HepG2 (cell line): Measurements from ENCODE around the gene GATA5. TPM values are rescaled to one million over a fixed set of nuclear protein-coding genes. Genes with fewer than 3 reads are reported as not detected.

ENCODE experiments used
- ADNP ChIP-seq: sonication (generic); formaldehyde crosslinking; IDR thresholded peaks from 2 replicates; pipeline ENCODE4 v1.4.0; 2020; ENCODE audit warnings: missing genetic modification reagents
- ATM ChIP-seq: fragments of 450-650 bp; IDR thresholded peaks from 2 replicates; pipeline ENCODE4 v1.7.1; 2017; ENCODE audit warnings: mild to moderate bottlenecking, borderline replicate concordance
- NFKB2 ChIP-seq: sonication (generic); formaldehyde crosslinking; IDR thresholded peaks from 2 replicates; pipeline ENCODE4 v1.4.0; 2020; ENCODE audit warnings: missing genetic modification reagents, borderline replicate concordance
- RFX5 ChIP-seq: IDR thresholded peaks from 2 replicates; pipeline ENCODE4 v1.6.1; 2011; ENCODE audit warnings: low read depth, low read length, improper control_type of control experiment
- RFXAP ChIP-seq: sonication (generic); formaldehyde crosslinking; IDR thresholded peaks from 2 replicates; pipeline ENCODE4 v1.4.0; 2020; ENCODE audit warnings: missing genetic modification reagents, borderline replicate concordance
- XRCC5 ChIP-seq: fragments of 200-400 bp; formaldehyde crosslinking; optimal IDR thresholded peaks from 2 replicates; pipeline ENCODE3; 2017; ENCODE audit warnings: mild to moderate bottlenecking, low read length
- YY1 ChIP-seq: IDR thresholded peaks from 2 replicates; pipeline ENCODE4 v1.6.1; 2011; ENCODE audit warnings: low read length, low read depth, moderate library complexity, mild to moderate bottlenecking; ENCODE audit not compliant: insufficient read depth, insufficient replicate concordance
- ZNF556 ChIP-seq: sonication (generic); formaldehyde crosslinking; IDR thresholded peaks from 2 replicates; pipeline ENCODE4 v1.4.0; 2020; ENCODE audit warnings: mild to moderate bottlenecking, missing genetic modification reagents, borderline replicate concordance
- polyA plus RNA-seq, 8 experiments: library from polyadenylated mRNA; depleted of rRNA in 3 of 8; stranded (reverse) in 7 of 8; unstranded in 1 of 8; fragments of >200 nt; fragmentation: Illumina TruSeq in 4 of 8; extraction: Trizol in 4 of 8; gene quantifications; 2 replicates each; pipeline versions ENCODE4 v1.2.1 to v1.2.3, GENCODE V29; 2011 to 2016; ENCODE audit warnings: low read depth in 4 of 8, missing spikeins in 1 of 8, mixed read lengths in 1 of 8; ENCODE audit not compliant: insufficient read depth in 1 of 8
- total RNA-seq, 5 experiments: library from RNA; depleted of rRNA; stranded (reverse); fragments of >200 nt; fragmentation: Illumina TruSeq; extraction: Trizol; gene quantifications; 2 replicates each; pipeline ENCODE4 v1.2.3, GENCODE V29; 2016; ENCODE audit warnings: low read depth in 1 of 5
- TF ChIP-seq, protein P1 (sequence below): sonication (generic); formaldehyde crosslinking; IDR thresholded peaks from 2 replicates; pipeline ENCODE4 v1.4.0; 2020; ENCODE audit warnings: mild to moderate bottlenecking, missing genetic modification reagents
- TF ChIP-seq, protein P2 (sequence below): sonication (generic); formaldehyde crosslinking; IDR thresholded peaks from 2 replicates; pipeline ENCODE4 v1.4.0; 2020; ENCODE audit warnings: mild to moderate bottlenecking, missing genetic modification reagents, borderline replicate concordance
- TF ChIP-seq, protein P3 (sequence below), 2 experiments: sonication (generic) in 1 of 2; formaldehyde crosslinking in 1 of 2; IDR thresholded peaks; 2 replicates each; pipeline versions ENCODE4 v1.4.0 to v1.6.1; 2018 to 2020; ENCODE audit warnings: missing genetic modification reagents in 2 of 2, borderline replicate concordance in 1 of 2, low read depth in 1 of 2, mild to moderate bottlenecking in 1 of 2, missing biosample characterization in 1 of 2
- TF ChIP-seq, protein P4 (sequence below): sonication (generic); formaldehyde crosslinking; IDR thresholded peaks from 2 replicates; pipeline ENCODE4 v1.4.0; 2020; ENCODE audit warnings: missing genetic modification reagents, borderline replicate concordance

The GATA5 gene
- total and polyA plus RNA-seq, 2 of the 13 experiments (the other 11 are each of a cell fraction or from before 2014, with no cell fraction given) = 0.12 to 0.20 TPM

DNA sequence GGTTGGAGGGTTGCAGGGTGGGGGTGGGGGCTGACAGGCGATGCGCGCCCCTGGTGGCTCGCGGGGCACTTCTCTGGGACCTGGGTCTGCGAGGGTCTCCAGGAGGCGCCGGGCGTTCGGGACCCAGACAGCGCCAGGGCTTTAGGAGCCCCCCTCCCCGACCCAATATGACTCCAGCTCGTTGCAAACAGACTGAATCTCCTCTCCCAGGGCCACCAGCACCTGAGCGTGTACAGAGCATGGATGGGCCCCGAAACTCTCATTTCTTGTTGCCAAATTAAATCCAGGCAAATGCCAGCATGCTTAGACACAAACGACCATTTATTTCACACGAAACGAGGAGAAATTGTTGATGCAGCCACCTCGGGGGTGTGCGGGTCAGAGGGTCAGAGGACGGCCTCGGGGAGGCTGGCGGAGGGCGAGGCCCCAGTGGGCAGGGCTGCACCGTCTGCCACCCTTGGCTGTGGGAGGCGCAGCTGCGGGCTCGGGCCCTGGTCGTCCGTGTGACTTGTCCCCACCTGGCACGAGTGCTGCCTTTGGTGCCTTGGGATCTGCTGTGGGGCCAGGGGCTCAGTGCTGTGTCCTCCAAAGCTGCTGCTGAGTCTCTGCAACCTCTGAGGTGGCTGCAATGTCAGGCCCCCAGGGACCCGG lies 20.9 kb upstream of the GATA5 start (continued):
- TF ChIP-seq, protein P1, sequence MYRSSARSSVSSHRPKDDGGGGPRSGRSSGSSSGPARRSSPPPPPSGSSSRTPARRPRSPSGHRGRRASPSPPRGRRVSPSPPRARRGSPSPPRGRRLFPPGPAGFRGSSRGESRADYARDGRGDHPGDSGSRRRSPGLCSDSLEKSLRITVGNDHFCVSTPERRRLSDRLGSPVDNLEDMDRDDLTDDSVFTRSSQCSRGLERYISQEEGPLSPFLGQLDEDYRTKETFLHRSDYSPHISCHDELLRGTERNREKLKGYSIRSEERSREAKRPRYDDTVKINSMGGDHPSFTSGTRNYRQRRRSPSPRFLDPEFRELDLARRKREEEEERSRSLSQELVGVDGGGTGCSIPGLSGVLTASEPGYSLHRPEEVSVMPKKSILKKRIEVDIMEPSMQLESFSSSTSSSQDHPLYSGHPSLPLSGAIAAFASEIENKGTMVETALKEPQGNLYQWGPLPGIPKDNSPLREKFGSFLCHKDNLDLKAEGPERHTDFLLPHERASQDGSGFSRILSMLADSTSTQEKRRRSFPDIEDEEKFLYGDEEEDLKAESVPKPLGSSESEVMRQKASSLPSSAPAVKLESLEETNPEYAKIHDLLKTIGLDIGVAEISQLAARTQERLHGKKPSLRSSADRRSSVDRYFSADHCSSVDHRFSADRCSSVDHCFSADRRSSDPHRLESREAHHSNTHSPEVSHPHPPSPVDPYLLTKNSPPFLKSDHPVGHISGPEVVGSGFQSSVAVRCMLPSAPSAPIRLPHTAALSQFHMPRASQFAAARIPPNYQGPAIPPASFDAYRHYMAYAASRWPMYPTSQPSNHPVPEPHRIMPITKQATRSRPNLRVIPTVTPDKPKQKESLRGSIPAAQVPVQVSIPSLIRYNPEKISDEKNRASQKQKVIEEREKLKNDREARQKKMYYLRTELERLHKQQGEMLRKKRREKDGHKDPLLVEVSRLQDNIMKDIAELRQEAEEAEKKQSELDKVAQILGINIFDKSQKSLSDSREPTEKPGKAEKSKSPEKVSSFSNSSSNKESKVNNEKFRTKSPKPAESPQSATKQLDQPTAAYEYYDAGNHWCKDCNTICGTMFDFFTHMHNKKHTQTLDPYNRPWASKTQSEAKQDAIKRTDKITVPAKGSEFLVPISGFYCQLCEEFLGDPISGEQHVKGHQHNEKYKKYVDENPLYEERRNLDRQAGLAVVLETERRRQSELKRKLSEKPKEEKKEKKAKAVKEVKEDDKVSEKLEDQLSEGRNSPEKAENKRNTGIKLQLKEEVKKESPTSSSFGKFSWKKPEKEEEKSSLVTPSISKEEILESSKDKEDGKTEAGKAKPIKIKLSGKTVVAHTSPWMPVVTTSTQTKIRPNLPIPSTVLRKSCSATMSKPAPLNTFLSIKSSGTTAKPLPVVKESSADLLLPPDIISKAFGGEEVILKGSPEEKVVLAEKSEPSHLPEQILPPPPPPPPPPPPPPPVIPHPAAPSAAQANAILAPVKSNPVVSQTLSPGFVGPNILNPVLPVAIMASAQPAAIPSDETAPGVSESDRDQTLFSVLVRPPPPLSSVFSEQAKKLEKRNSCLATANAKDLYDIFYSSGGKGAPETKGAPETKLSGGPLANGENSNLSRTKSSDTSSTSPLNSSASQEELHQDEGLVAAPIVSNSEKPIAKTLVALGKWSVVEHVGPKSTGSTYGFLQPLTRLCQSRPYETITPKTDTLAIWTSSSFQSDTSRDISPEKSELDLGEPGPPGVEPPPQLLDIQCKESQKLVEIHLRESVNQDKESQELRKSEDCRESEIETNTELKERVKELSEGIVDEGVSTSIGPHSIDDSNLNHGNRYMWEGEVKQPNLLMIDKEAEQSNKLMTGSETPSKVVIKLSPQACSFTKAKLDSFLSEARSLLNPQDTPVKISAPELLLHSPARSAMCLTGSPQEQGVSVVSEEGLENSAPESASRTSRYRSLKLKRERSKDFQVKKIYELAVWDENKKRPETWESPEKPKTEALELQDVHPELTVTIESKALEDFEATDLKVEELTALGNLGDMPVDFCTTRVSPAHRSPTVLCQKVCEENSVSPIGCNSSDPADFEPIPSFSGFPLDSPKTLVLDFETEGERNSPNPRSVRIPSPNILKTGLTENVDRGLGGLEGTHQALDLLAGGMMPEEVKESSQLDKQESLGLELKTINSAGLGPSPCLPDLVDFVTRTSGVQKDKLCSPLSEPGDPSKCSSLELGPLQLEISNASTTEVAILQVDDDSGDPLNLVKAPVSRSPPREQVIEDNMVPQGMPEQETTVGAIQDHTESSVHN = 0 out of 2 replicates have a peak, but pooled peaks have one; percentile 43
- TF ChIP-seq ZNF556 (CRISPR knock-in tag) = 0 out of 2 replicates have a peak, but pooled peaks have one; percentile 51
- TF ChIP-seq, protein P2, sequence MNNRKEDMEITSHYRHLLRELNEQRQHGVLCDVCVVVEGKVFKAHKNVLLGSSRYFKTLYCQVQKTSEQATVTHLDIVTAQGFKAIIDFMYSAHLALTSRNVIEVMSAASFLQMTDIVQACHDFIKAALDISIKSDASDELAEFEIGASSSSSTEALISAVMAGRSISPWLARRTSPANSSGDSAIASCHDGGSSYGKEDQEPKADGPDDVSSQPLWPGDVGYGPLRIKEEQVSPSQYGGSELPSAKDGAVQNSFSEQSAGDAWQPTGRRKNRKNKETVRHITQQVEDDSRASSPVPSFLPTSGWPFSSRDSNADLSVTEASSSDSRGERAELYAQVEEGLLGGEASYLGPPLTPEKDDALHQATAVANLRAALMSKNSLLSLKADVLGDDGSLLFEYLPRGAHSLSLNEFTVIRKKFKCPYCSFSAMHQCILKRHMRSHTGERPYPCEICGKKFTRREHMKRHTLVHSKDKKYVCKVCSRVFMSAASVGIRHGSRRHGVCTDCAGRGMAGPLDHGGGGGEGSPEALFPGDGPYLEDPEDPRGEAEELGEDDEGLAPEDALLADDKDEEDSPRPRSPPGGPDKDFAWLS (CRISPR knock-in tag) = 0 out of 2 replicates have a peak, but pooled peaks have one; percentile 44
- TF ChIP-seq, protein P3, sequence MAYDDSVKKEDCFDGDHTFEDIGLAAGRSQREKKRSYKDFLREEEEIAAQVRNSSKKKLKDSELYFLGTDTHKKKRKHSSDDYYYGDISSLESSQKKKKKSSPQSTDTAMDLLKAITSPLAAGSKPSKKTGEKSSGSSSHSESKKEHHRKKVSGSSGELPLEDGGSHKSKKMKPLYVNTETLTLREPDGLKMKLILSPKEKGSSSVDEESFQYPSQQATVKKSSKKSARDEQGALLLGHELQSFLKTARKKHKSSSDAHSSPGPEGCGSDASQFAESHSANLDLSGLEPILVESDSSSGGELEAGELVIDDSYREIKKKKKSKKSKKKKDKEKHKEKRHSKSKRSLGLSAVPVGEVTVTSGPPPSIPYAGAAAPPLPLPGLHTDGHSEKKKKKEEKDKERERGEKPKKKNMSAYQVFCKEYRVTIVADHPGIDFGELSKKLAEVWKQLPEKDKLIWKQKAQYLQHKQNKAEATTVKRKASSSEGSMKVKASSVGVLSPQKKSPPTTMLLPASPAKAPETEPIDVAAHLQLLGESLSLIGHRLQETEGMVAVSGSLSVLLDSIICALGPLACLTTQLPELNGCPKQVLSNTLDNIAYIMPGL (CRISPR knock-in tag; IDR thresholded peaks at IDR 0.05; ENCODE audit: borderline replicate concordance in 1 of 2, low read depth in 1 of 2) = 0 out of 4 replicates have a peak, but pooled peaks of 1 of the 2 experiments have one; percentile 30
- no peak for TF ChIP-seq YY1
- TF ChIP-seq, protein P4, sequence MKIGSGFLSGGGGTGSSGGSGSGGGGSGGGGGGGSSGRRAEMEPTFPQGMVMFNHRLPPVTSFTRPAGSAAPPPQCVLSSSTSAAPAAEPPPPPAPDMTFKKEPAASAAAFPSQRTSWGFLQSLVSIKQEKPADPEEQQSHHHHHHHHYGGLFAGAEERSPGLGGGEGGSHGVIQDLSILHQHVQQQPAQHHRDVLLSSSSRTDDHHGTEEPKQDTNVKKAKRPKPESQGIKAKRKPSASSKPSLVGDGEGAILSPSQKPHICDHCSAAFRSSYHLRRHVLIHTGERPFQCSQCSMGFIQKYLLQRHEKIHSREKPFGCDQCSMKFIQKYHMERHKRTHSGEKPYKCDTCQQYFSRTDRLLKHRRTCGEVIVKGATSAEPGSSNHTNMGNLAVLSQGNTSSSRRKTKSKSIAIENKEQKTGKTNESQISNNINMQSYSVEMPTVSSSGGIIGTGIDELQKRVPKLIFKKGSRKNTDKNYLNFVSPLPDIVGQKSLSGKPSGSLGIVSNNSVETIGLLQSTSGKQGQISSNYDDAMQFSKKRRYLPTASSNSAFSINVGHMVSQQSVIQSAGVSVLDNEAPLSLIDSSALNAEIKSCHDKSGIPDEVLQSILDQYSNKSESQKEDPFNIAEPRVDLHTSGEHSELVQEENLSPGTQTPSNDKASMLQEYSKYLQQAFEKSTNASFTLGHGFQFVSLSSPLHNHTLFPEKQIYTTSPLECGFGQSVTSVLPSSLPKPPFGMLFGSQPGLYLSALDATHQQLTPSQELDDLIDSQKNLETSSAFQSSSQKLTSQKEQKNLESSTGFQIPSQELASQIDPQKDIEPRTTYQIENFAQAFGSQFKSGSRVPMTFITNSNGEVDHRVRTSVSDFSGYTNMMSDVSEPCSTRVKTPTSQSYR (CRISPR knock-in tag) = peak; percentile 73; the same call in 1 of the 2 replicates
- no peak for TF ChIP-seq ADNP
- peak; percentile 54; the same call in 1 of the 2 replicates for TF ChIP-seq NFKB2
- TF ChIP-seq RFX5 = no peak
- peak; percentile 32 for TF ChIP-seq XRCC5
- TF ChIP-seq RFXAP (CRISPR knock-in tag) = no peak
- TF ChIP-seq ATM = no peak
